DOHH2 (cell line): ENCODE data around the gene LIMK1.

Source experiments
- CTCF ChIP-seq: fragments of 200-600 bp; sonication (generic); IDR thresholded peaks from one replicate; pipeline ENCODE4 v1.5.1; 2014; ENCODE audit warnings: antibody characterized with exemption, mild to moderate bottlenecking, low read depth, low read length; ENCODE audit not compliant: poor library complexity, severe bottlenecking
- EZH2phosphoT487 ChIP-seq: fragments of 200-600 bp; sonication (generic); IDR thresholded peaks from 2 replicates; pipeline ENCODE4 v1.6.1; 2017; ENCODE audit warnings: borderline replicate concordance, mild to moderate bottlenecking, antibody characterized with exemption, low read length, moderate library complexity, mixed read lengths

GRCh38 chr7:74056096-74056915 is 27.3 kb upstream of the LIMK1 start:
- TF ChIP-seq EZH2phosphoT487 (no peak), CTCF (no peak)
